HCT116 (cell line): Measurements from ENCODE around the gene AP4S1. TPM values are rescaled to one million over a fixed set of nuclear protein-coding genes. Genes with fewer than 3 reads are reported as not detected.

Experiments used
- ATAC-seq: fragments of 200-7000 bp; cut with Tn5 transposase; 2 replicates; pipeline ENCODE4 v1.9.1; 2020; ENCODE audit warnings: mild to moderate bottlenecking, moderate library complexity
- BruUV-seq: library from RNA; stranded (reverse); fragments of 400-500 nt; replicated peaks from 2 replicates; lab custom pipeline; 2021; lab: Mats Ljungman, UMichigan
- CTCF ChIA-PET: fragments of 300-600 bp; sonication (Branson Sonifier 250); formaldehyde crosslinking; loops from one replicate; lab custom pipeline; 2021; ENCODE audit warnings: antibody characterized with exemption; lab: Charles Lee
- POLR2A ChIA-PET: fragments of 300-600, 350-600 bp; sonication (Branson Sonifier 250); formaldehyde crosslinking; loops from one replicate; lab custom pipeline; 2021; ENCODE audit warnings: antibody characterized with exemption; lab: Charles Lee
- RAD21 ChIA-PET, 2 experiments: fragments of 300-600 bp; sonication (Branson Sonifier 250); formaldehyde crosslinking; loops; one replicate each; lab custom pipeline; 2023; ENCODE audit warnings: low total read pairs in 2 of 2; ENCODE audit not compliant: uncharacterized antibody in 2 of 2, unreplicated experiment in 2 of 2, low non-redundant PET in 1 of 2; lab: Charles Lee
- DNase-seq: peaks from one replicate; pipeline ENCODE4 v3.0.0-alpha.2; 2010; ENCODE audit warnings: low read depth, low spot score
- H2AFZ ChIP-seq: fragments of 200-600 bp; shearing (Covaris generic), sonication (generic); 2 replicates; pipeline ENCODE4 v1.6.1; 2017; ENCODE audit warnings: low read depth, mixed run types, mixed read lengths, antibody characterized with exemption, low read length; ENCODE audit not compliant: poor library complexity, severe bottlenecking
- H3K27ac ChIP-seq: 2 replicates; pipeline ENCODE4 v1.5.1; 2012; ENCODE audit warnings: low read depth, low read length
- H3K27me3 ChIP-seq: fragments of 200-600 bp; sonication (generic); 2 replicates; pipeline ENCODE4 v1.6.1; 2016; ENCODE audit warnings: mixed run types, low read length, mixed read lengths; ENCODE audit not compliant: insufficient read depth
- H3K36me3 ChIP-seq, 2 experiments: fragments of 200-500 bp in 1 of 2; fragments of 200-600 bp in 1 of 2; sonication (Bioruptor generic) in 1 of 2; sonication (generic) in 1 of 2; 2 replicates each; pipeline versions ENCODE4 v1.5.1 to v1.6.1; 2014 to 2016; ENCODE audit warnings: low read length in 2 of 2, inconsistent platforms in 1 of 2, mixed read lengths in 1 of 2, mixed run types in 1 of 2; ENCODE audit not compliant: insufficient read depth in 2 of 2, control insufficient read depth in 1 of 2
- H3K4me1 ChIP-seq, 2 experiments: fragments of 200-600 bp in 1 of 2; sonication (generic) in 1 of 2; 2 replicates each; pipeline versions ENCODE4 v1.5.1 to v1.6.1; 2012 to 2017; ENCODE audit warnings: low read length in 2 of 2, inconsistent platforms in 1 of 2, mild to moderate bottlenecking in 1 of 2, mixed read lengths in 1 of 2, mixed run types in 1 of 2, moderate library complexity in 1 of 2; ENCODE audit not compliant: insufficient read depth in 2 of 2, control insufficient read depth in 1 of 2
- H3K4me2 ChIP-seq: fragments of 200-600 bp; sonication (generic); 2 replicates; pipeline ENCODE4 v1.6.1; 2017; ENCODE audit warnings: mixed run types, low read length, mixed read lengths
- H3K4me3 ChIP-seq, 2 experiments: fragments of 200-600 bp in 1 of 2; sonication (generic) in 1 of 2; replicated peaks in 1 of 2; 2 replicates each; pipeline ENCODE4 v1.5.1; 2011 to 2016; ENCODE audit warnings: low read length in 2 of 2, control low read depth in 1 of 2, low read depth in 1 of 2, mild to moderate bottlenecking in 1 of 2, mixed read lengths in 1 of 2, mixed run types in 1 of 2
- H3K79me2 ChIP-seq: fragments of 200-600 bp; sonication (generic); 2 replicates; pipeline ENCODE4 v1.6.1; 2017; ENCODE audit warnings: mild to moderate bottlenecking, mixed run types, low read length, moderate library complexity, mixed read lengths; ENCODE audit not compliant: insufficient read depth
- H3K9ac ChIP-seq: fragments of 200-600 bp; sonication (generic); 2 replicates; pipeline ENCODE4 v1.6.1; 2016; ENCODE audit warnings: low read length, mixed read lengths
- H3K9me2 ChIP-seq: fragments of 200-600 bp; sonication (generic), shearing (Covaris generic); 2 replicates; pipeline ENCODE4 v1.6.1; 2017; ENCODE audit warnings: mixed run types, mild to moderate bottlenecking, moderate library complexity; ENCODE audit not compliant: insufficient read depth
- H3K9me3 ChIP-seq, 2 experiments: fragments of 200-500 bp in 1 of 2; fragments of 200-600 bp in 1 of 2; sonication (Bioruptor generic) in 1 of 2; sonication (generic) in 1 of 2; 2 replicates each; pipeline ENCODE4 v1.6.1; 2014 to 2017; ENCODE audit warnings: low read length in 2 of 2, mixed read lengths in 2 of 2, inconsistent platforms in 1 of 2, low read depth in 1 of 2, mild to moderate bottlenecking in 1 of 2, mixed run types in 1 of 2, moderate library complexity in 1 of 2; ENCODE audit not compliant: control insufficient read depth in 1 of 2, insufficient read depth in 1 of 2
- H4K20me1 ChIP-seq: fragments of 200-600 bp; sonication (generic), shearing (Covaris generic); 2 replicates; pipeline ENCODE4 v1.6.1; 2017; ENCODE audit warnings: mixed run types, mild to moderate bottlenecking, moderate library complexity; ENCODE audit not compliant: insufficient read depth
- CEBPB ChIP-seq: IDR thresholded peaks from 2 replicates; pipeline ENCODE4 v1.6.1; 2012; ENCODE audit warnings: low read depth
- CTCF ChIP-seq, 3 experiments: fragments of 200-600 bp in 1 of 3; sonication (generic) in 1 of 3; IDR thresholded peaks in 2 of 3; conservative IDR thresholded peaks in 1 of 3; 2 replicates each; pipeline ENCODE4 v1.5.1; 2012 to 2017; ENCODE audit warnings: low read depth in 2 of 3, low read length in 2 of 3, antibody characterized with exemption in 1 of 3, borderline replicate concordance in 1 of 3, control low read depth in 1 of 3, mild to moderate bottlenecking in 1 of 3, mixed read lengths in 1 of 3, mixed run types in 1 of 3, moderate library complexity in 1 of 3; ENCODE audit not compliant: insufficient read depth in 1 of 3
- EGR1 ChIP-seq: IDR thresholded peaks from 2 replicates; pipeline ENCODE4 v1.6.1; 2012; ENCODE audit warnings: low read depth
- ELF1 ChIP-seq: IDR thresholded peaks from 2 replicates; pipeline ENCODE4 v1.6.1; 2012; ENCODE audit warnings: low read depth, borderline replicate concordance
- EZH2phosphoT487 ChIP-seq: fragments of 200-600 bp; IDR thresholded peaks from 2 replicates; pipeline ENCODE4 v1.6.1; 2018; ENCODE audit warnings: antibody characterized with exemption, borderline replicate concordance
- FOSL1 ChIP-seq: IDR thresholded peaks from 2 replicates; pipeline ENCODE4 v1.6.1; 2012; ENCODE audit warnings: low read depth
- JUND ChIP-seq: IDR thresholded peaks from 2 replicates; pipeline ENCODE4 v1.6.1; 2012
- POLR2A ChIP-seq: IDR thresholded peaks from 2 replicates; pipeline ENCODE4 v1.7.0; 2011; ENCODE audit warnings: borderline replicate concordance; ENCODE audit not compliant: insufficient read depth, insufficient read length; ENCODE audit errors: extremely low read depth
- SIN3A ChIP-seq: IDR thresholded peaks from 2 replicates; pipeline ENCODE4 v1.6.1; 2012; ENCODE audit warnings: low read depth
- SP1 ChIP-seq: IDR thresholded peaks from 2 replicates; pipeline ENCODE4 v1.6.1; 2012; ENCODE audit warnings: low read depth
- SRF ChIP-seq: IDR thresholded peaks from 2 replicates; pipeline ENCODE4 v1.6.1; 2012; ENCODE audit warnings: low read depth
- ZBTB33 ChIP-seq: IDR thresholded peaks from 2 replicates; pipeline ENCODE4 v1.6.1; 2011; ENCODE audit warnings: mild to moderate bottlenecking, low read length, moderate library complexity; ENCODE audit not compliant: insufficient replicate concordance; ENCODE audit errors: extremely low read depth
- ZFX ChIP-seq: fragments of 450-650 bp; IDR thresholded peaks from 2 replicates; pipeline ENCODE4 v1.6.1; 2017
- ZNF274 ChIP-seq: fragments of 200-500 bp; sonication (Bioruptor generic); IDR thresholded peaks from 2 replicates; pipeline ENCODE4 v1.6.1; 2014; ENCODE audit warnings: mild to moderate bottlenecking, low read depth, low read length, inconsistent platforms
- intact Hi-C: fragments of 100-400 bp; cut with micrococcal nuclease; formaldehyde crosslinking; loops from 2 replicates; pipeline ENCODE4 v1.10.0; 2022
- total RNA-seq: library from RNA; stranded (reverse); gene quantifications from one replicate; pipeline ENCODE4 v1.2.1, GENCODE V29; 2021; ENCODE audit not compliant: unreplicated experiment
- TF ChIP-seq, protein P1 (sequence below): IDR thresholded peaks from 2 replicates; pipeline ENCODE4 v1.6.1; 2012; ENCODE audit warnings: low read depth

The AP4S1 gene
- total RNA-seq, 1 experiment from 2014 or later = 5.0 TPM

DNA sequence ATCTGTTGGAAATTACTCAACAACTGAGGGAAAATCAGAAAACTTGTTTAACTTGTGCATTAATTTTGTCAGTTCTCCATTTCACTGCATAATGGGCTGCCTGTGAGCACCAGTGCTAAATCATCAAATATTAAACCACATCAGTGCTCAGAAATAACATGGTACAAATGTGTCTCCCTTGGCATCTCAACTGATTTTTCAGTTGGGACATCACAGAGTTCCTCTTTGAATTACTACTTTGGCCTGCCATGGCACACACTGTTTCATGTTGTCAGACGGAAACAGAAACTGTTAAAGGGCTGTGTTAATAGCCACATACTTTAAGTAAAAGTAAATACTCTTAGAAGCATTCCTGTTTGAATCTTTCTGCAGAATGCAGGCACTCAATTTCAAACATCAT, 42.8 kb downstream of the AP4S1 start:
- H3K36me3 ChIP-seq = no peaks in the 10 kb centered on the region
- H3K27ac ChIP-seq = no peak overlapping the region
- H4K20me1 ChIP-seq = no peaks in the 10 kb centered on the region
- ChIA-PET CTCF (no interaction called here), RAD21 (no interaction called here), POLR2A (no interaction called here)
- H3K4me1 ChIP-seq = peaks cover 0 to 4% of the 10 kb centered on the region in 2 experiments; a peak in 2 of 4 replicates
- DNase-seq (no peak), ATAC-seq (no peak)
- H3K79me2 ChIP-seq = no peaks in the 10 kb centered on the region
- intact Hi-C loops = no loop called here
- TF ChIP-seq SP1 = no peak
- H3K27me3 ChIP-seq = no peaks in the 10 kb centered on the region
- no TSS peak for BruUV-seq
- H3K9me3 ChIP-seq = no peaks in the 10 kb centered on the region
- no peak overlapping the region for H3K4me3 ChIP-seq
- no peak overlapping the region for H3K4me2 ChIP-seq
- no peak overlapping the region for H2AFZ ChIP-seq
- H3K9me2 ChIP-seq = no peaks in the 10 kb centered on the region
- H3K9ac ChIP-seq = no peak overlapping the region

- Histone ChIP-seq H2AFZ (no peak overlapping the region), H3K9me2 (no peaks in the 10 kb centered on the region), H3K9me3 (no peaks in the 10 kb centered on the region), H4K20me1 (no peaks in the 10 kb centered on the region), H3K27ac (no peak overlapping the region), H3K4me2 (no peak overlapping the region), H3K27me3 (no peaks in the 10 kb centered on the region), H3K4me3 (no peak overlapping the region), H3K79me2 (no peaks in the 10 kb centered on the region), H3K4me1 (peaks cover 0 to 4% of the 10 kb centered on the region in 2 experiments; a peak in 2 of 4 replicates), H3K9ac (no peak overlapping the region), H3K36me3 (no peaks in the 10 kb centered on the region)
- ChIA-PET POLR2A (no interaction called here), RAD21 (no interaction called here), CTCF (no interaction called here)
- DNase-seq (no peak), ATAC-seq (no peak)
- intact Hi-C loops = no loop called here
- BruUV-seq = no TSS peak
- TF ChIP-seq, protein P1, sequence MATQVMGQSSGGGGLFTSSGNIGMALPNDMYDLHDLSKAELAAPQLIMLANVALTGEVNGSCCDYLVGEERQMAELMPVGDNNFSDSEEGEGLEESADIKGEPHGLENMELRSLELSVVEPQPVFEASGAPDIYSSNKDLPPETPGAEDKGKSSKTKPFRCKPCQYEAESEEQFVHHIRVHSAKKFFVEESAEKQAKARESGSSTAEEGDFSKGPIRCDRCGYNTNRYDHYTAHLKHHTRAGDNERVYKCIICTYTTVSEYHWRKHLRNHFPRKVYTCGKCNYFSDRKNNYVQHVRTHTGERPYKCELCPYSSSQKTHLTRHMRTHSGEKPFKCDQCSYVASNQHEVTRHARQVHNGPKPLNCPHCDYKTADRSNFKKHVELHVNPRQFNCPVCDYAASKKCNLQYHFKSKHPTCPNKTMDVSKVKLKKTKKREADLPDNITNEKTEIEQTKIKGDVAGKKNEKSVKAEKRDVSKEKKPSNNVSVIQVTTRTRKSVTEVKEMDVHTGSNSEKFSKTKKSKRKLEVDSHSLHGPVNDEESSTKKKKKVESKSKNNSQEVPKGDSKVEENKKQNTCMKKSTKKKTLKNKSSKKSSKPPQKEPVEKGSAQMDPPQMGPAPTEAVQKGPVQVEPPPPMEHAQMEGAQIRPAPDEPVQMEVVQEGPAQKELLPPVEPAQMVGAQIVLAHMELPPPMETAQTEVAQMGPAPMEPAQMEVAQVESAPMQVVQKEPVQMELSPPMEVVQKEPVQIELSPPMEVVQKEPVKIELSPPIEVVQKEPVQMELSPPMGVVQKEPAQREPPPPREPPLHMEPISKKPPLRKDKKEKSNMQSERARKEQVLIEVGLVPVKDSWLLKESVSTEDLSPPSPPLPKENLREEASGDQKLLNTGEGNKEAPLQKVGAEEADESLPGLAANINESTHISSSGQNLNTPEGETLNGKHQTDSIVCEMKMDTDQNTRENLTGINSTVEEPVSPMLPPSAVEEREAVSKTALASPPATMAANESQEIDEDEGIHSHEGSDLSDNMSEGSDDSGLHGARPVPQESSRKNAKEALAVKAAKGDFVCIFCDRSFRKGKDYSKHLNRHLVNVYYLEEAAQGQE = no peak
- TF ChIP-seq POLR2A = no peak
- no peak for TF ChIP-seq SP1
- no peak for TF ChIP-seq JUND
- TF ChIP-seq CEBPB = no peak
- TF ChIP-seq FOSL1 = no peak
- no peak for TF ChIP-seq ZBTB33
- TF ChIP-seq EZH2phosphoT487 = no peak
- no peak for TF ChIP-seq ZNF274
- TF ChIP-seq ELF1 = no peak
- no peak for TF ChIP-seq EGR1
- no peak for TF ChIP-seq SIN3A
- no peak for TF ChIP-seq CTCF (IDR thresholded peaks at IDR 0.05 in 2 of 3, conservative IDR thresholded peaks at IDR 0.05 in 1 of 3; ENCODE audit: borderline replicate concordance in 1 of 3, insufficient read depth in 1 of 3, low read depth in 2 of 3, low read length in 2 of 3)
- TF ChIP-seq ZFX = no peak
- no peak for TF ChIP-seq SRF
Measured at GRCh38 chr14:31069343-31069742, 43.9 kb downstream of the AP4S1 start.
